Gastroesophageal sphincter (tissue), 4 donors: Measurements from ENCODE around the gene LTA. TPM values are rescaled to one million over a fixed set of nuclear protein-coding genes. Genes with fewer than 3 reads are reported as not detected.

Experiments
- ATAC-seq: fragments of 150-250 bp; one replicate; pipeline ENCODE4 v1.9.1; 2016; ENCODE audit warnings: mild to moderate bottlenecking, moderate library complexity
- H3K27ac ChIP-seq, 4 donors: fragments of 200-600 bp; sonication (generic) in 3 of 4; 1 replicate in 3 of 4; 2 replicates in 1 of 4; pipeline ENCODE4 v1.5.1; 2016 to 2019
- H3K27me3 ChIP-seq: fragments of 200-600 bp; sonication (generic); one replicate; pipeline ENCODE4 v1.5.1; 2019
- H3K36me3 ChIP-seq, 2 donors: fragments of 200-600 bp; sonication (generic); one replicate each; pipeline ENCODE4 v1.5.1; 2019; ENCODE audit warnings: control low read depth in 1 of 2
- H3K4me1 ChIP-seq, 3 donors: fragments of 200-600 bp; sonication (generic); 1 replicate in 2 of 3; 2 replicates in 1 of 3; pipeline ENCODE4 v1.5.1; 2016 to 2019; ENCODE audit warnings: control low read depth in 2 of 3
- H3K4me3 ChIP-seq, 2 donors: fragments of 200-600 bp; sonication (generic); one replicate each; pipeline ENCODE4 v1.5.1; 2019; ENCODE audit warnings: mild to moderate bottlenecking in 1 of 2, moderate library complexity in 1 of 2
- H3K9me3 ChIP-seq, 3 donors: fragments of 200-600 bp; sonication (generic); one replicate each; pipeline ENCODE4 v1.5.1; 2017 to 2019; ENCODE audit warnings: control low read depth in 2 of 3
- EP300 ChIP-seq: sonication (generic); formaldehyde crosslinking; IDR thresholded peaks from one replicate; pipeline ENCODE4 v1.6.1; 2017; ENCODE audit warnings: antibody characterized with exemption, mild to moderate bottlenecking
- POLR2A ChIP-seq, 2 donors: fragments of 450-650 bp; IDR thresholded peaks; one replicate each; pipeline ENCODE4 v1.6.1; 2017; ENCODE audit warnings: antibody characterized with exemption in 2 of 2, mild to moderate bottlenecking in 2 of 2, moderate library complexity in 1 of 2
- POLR2AphosphoS5 ChIP-seq: sonication (generic); formaldehyde crosslinking; IDR thresholded peaks from one replicate; pipeline ENCODE4 v1.6.1; 2017; ENCODE audit warnings: antibody characterized with exemption
- WGBS, 2 donors: methylation state at CpG; one replicate each; pipeline ENCODE4 v1.1.5; 2018; ENCODE audit warnings: low coverage in 1 of 2; 5-methylcytosine and 5-hydroxymethylcytosine counted together
- total RNA-seq, 4 donors: library from RNA; depleted of rRNA; stranded (reverse); fragments of >200 nt; gene quantifications; one replicate each; pipeline ENCODE4 v1.1.0, GENCODE V29; 2016
- TF ChIP-seq, protein P1 (sequence below), 4 experiments: fragments of 200-600 bp in 2 of 4; fragments of 450-650 bp in 2 of 4; sonication (generic) in 1 of 4; IDR thresholded peaks; one replicate each; pipeline ENCODE4 v1.5.1; 2017 to 2019; ENCODE audit warnings: antibody characterized with exemption in 4 of 4, mild to moderate bottlenecking in 2 of 4, moderate library complexity in 2 of 4

The LTA gene
- total RNA-seq, 4 donors from 2014 or later = not detected

DNA sequence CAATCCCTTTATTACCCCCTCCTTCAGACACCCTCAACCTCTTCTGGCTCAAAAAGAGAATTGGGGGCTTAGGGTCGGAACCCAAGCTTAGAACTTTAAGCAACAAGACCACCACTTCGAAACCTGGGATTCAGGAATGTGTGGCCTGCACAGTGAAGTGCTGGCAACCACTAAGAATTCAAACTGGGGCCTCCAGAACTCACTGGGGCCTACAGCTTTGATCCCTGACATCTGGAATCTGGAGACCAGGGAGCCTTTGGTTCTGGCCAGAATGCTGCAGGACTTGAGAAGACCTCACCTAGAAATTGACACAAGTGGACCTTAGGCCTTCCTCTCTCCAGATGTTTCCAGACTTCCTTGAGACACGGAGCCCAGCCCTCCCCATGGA lies 5.5 kb downstream of the LTA start:
- peaks cover 7% of the 10 kb centered on the region for H3K27me3 ChIP-seq
- H3K4me3 ChIP-seq = no peak overlapping the region
- 85% methylated on average over 2 of the region's 3 CpGs; no CpG with 5 or more reads in 1 of the 2 donors for WGBS, 2 donors
- H3K36me3 ChIP-seq = no peaks in the 10 kb centered on the region
- no peak overlapping the region for H3K27ac ChIP-seq
- TF ChIP-seq POLR2A (IDR thresholded peaks at IDR 0.05) (no peak), POLR2AphosphoS5 (no peak)
- ATAC-seq = no peak
- H3K9me3 ChIP-seq = no peaks in the 10 kb centered on the region
- H3K4me1 ChIP-seq = peaks cover 0 to 21% (median 9%) of the 10 kb centered on the region in 3 donors

DNA sequence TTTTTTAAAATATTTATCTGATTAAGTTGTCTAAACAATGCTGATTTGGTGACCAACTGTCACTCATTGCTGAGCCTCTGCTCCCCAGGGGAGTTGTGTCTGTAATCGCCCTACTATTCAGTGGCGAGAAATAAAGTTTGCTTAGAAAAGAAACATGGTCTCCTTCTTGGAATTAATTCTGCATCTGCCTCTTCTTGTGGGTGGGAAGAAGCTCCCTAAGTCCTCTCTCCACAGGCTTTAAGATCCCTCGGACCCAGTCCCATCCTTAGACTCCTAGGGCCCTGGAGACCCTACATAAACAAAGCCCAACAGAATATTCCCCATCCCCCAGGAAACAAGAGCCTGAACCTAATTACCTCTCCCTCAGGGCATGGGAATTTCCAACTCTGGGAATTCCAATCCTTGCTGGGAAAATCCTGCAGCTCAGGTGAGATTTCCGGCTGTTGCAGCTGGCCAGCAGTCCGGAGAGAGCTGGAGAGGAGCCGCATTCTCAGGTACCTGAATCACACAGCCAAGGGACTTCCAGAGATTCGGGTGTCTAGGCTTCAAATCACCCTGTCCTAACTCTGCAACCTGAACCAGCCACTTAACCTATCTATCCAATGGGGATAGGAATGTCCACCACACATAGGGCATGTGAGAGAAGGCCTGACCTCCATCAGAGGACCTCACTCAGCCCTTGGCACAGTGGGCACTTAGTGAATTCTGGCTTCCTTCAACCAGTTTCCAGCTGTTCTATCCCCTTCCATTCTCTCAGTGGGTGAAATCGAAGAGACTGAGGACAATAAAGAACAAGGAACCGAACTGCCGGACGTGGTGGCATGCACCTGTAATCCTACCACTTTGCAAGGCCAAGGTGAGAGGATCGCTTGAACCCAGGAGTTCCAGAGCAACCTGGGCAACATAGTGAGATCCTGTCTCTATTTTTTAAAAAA lies 6.4 kb downstream of the LTA start:
- no peak for ATAC-seq
- TF ChIP-seq POLR2A (IDR thresholded peaks at IDR 0.05) = no peak
- TF ChIP-seq POLR2AphosphoS5 = no peak
- TF ChIP-seq, protein P1, sequence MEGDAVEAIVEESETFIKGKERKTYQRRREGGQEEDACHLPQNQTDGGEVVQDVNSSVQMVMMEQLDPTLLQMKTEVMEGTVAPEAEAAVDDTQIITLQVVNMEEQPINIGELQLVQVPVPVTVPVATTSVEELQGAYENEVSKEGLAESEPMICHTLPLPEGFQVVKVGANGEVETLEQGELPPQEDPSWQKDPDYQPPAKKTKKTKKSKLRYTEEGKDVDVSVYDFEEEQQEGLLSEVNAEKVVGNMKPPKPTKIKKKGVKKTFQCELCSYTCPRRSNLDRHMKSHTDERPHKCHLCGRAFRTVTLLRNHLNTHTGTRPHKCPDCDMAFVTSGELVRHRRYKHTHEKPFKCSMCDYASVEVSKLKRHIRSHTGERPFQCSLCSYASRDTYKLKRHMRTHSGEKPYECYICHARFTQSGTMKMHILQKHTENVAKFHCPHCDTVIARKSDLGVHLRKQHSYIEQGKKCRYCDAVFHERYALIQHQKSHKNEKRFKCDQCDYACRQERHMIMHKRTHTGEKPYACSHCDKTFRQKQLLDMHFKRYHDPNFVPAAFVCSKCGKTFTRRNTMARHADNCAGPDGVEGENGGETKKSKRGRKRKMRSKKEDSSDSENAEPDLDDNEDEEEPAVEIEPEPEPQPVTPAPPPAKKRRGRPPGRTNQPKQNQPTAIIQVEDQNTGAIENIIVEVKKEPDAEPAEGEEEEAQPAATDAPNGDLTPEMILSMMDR (IDR thresholded peaks at IDR 0.05) = no peak
- no peak for TF ChIP-seq EP300
- 85 to 91% methylated on average over 5 to 9 of the region's 12 CpGs for WGBS, 2 donors
- H3K27ac ChIP-seq = no peak overlapping the region
- H3K9me3 ChIP-seq = no peaks in the 10 kb centered on the region
- H3K4me3 ChIP-seq = no peak overlapping the region
- H3K4me1 ChIP-seq = peaks cover 0 to 21% (median 9%) of the 10 kb centered on the region in 3 donors
- H3K36me3 ChIP-seq = no peaks in the 10 kb centered on the region
- H3K27me3 ChIP-seq = no peaks in the 10 kb centered on the region

DNA sequence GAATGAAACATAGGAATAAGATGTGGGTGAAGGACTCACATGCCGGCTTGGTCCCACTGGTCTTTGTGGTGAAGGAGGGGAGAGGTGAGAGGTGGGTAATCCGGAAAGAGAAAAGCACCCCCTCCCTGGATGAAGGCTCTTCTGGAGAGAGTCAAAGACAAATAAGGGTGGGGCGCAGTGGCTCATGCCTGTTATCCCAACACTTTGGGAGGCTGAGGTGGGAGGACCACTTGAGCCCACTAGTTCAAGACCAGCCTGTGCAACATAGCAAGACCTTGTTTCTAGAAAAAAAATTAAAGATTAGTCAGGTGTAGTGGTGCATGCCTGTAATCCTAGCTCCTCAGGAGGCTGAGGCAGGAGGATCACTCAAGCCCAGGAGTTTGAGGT lies 7.0 kb downstream of the LTA start:
- WGBS, 2 donors = 96 to 100% methylated on average over 2 to 3 of the region's 3 CpGs
- no peak overlapping the region for H3K4me3 ChIP-seq
- peaks cover 0 to 21% (median 9%) of the 10 kb centered on the region in 3 donors for H3K4me1 ChIP-seq
- H3K9me3 ChIP-seq = no peaks in the 10 kb centered on the region
- no peak overlapping the region for H3K27ac ChIP-seq
- H3K27me3 ChIP-seq = no peaks in the 10 kb centered on the region
- no peaks in the 10 kb centered on the region for H3K36me3 ChIP-seq
- TF ChIP-seq POLR2A (IDR thresholded peaks at IDR 0.05) = no peak
- no peak for TF ChIP-seq EP300
- TF ChIP-seq, protein P1 (IDR thresholded peaks at IDR 0.05) = no peak
- TF ChIP-seq POLR2AphosphoS5 = no peak
- ATAC-seq = no peak

DNA sequence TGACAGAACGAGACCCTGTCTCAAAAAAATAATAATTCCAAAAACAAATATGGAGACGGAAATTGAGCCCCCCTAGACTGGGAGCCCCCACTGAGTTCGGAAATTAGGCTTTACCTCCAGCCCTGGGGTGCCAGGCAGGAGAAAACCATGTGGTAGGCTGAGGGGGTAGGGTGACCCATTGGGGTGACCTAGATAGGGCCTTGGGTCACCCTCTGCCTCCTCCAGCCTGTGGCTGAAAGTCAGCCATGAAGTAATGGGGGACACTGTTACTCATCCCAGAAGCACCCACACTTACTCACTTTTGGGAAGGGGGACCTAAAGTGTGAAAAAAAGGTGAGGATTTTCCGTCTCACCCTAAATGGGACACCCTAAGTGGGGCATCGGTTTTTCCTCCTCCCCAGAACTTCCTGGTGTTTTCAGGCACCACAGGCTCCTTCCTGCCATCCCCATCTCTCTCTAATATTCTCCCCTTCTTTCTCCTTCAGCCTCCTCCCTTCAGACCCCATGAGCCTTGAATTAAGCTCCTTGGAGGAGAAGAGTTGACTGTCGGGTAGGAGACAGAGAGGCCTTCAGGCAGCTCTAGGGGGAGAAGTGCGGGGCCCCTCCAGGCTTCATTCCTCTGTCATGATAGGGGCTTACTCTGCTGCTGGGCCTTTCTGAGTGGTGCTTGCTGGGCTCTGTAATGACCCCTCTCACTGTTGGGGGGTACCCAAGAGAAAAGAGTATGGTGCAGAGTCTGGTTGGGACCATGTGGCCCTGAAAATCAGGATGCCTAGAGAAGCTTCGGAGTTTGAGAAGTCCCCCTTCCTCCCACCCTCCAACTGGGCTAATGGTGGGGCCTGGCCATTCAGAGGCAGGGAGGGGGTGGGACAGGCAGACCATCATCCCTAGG lies 7.7 kb downstream of the LTA start:
- Histone ChIP-seq H3K27me3 (no peaks in the 10 kb centered on the region), H3K27ac (peak overlapping the region in 1 of 4 donors; percentile 87), H3K36me3 (no peaks in the 10 kb centered on the region), H3K9me3 (no peaks in the 10 kb centered on the region), H3K4me3 (no peak overlapping the region), H3K4me1 (peaks cover 0 to 21% (median 9%) of the 10 kb centered on the region in 3 donors)
- no peak for ATAC-seq
- TF ChIP-seq POLR2A (IDR thresholded peaks at IDR 0.05) (no peak), EP300 (no peak), POLR2AphosphoS5 (no peak)
- TF ChIP-seq, protein P1 (IDR thresholded peaks at IDR 0.05) = no peak
- 91 to 97% methylated on average over 6 to 7 of the region's 8 CpGs for WGBS, 2 donors

DNA sequence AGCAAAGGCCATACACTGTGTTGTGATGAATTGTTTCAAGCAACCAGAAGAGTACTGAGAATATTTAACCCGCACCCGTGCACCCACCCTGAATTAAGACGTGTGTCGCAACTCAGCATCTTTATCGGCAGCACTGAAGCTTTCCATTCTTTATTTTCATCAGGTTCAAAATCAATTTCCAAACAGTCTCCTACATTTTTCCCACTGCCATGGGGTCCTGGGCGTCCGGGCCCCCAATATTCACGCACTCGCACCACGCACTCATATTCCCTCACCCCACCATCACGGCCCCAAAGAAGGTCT lies 8.3 kb downstream of the LTA start:
- TF ChIP-seq EP300 = no peak
- no peak for TF ChIP-seq POLR2AphosphoS5
- no peak for TF ChIP-seq POLR2A (IDR thresholded peaks at IDR 0.05)
- TF ChIP-seq, protein P1 (IDR thresholded peaks at IDR 0.05) = no peak
- WGBS, 2 donors = 53% methylated on average over 4 of the region's 11 CpGs; no CpG with 5 or more reads in 1 of the 2 donors
- H3K27ac ChIP-seq = peak overlapping the region in 3 of 4 donors; percentile 82 to 87 (median 84)
- H3K9me3 ChIP-seq = no peaks in the 10 kb centered on the region
- no peaks in the 10 kb centered on the region for H3K36me3 ChIP-seq
- H3K27me3 ChIP-seq = no peaks in the 10 kb centered on the region
- ATAC-seq = no peak
- peak overlapping the region; percentile 41 to 65 for H3K4me3 ChIP-seq
- H3K4me1 ChIP-seq = peaks cover 0 to 21% (median 9%) of the 10 kb centered on the region in 3 donors
